OCI-LY7 (cell line): Measurements from ENCODE around the gene COL4A2. TPM values are rescaled to one million over a fixed set of nuclear protein-coding genes. Genes with fewer than 3 reads are reported as not detected.
"Not testable (repeated sequence)": the region's sequence is repeated elsewhere in the genome, so short reads cannot be mapped to it uniquely, and the experiment has no call there.

ENCODE experiments used
- BruUV-seq: library from RNA; stranded (reverse); fragments of 400-500 nt; replicated peaks from 2 replicates; lab custom pipeline; 2021; lab: Mats Ljungman, UMichigan
- CTCF ChIA-PET: fragments of 300-600 bp; sonication (Branson Sonifier 250); formaldehyde crosslinking; loops from one replicate; lab custom pipeline; 2022; ENCODE audit warnings: antibody characterized with exemption; ENCODE audit not compliant: unreplicated experiment; lab: Charles Lee
- POLR2A ChIA-PET: fragments of 300-600 bp; sonication (Branson Sonifier 250); formaldehyde crosslinking; loops from one replicate; lab custom pipeline; 2022; ENCODE audit warnings: antibody characterized with exemption; lab: Charles Lee
- DNase-seq: peaks from one replicate; pipeline ENCODE4 v3.0.0-alpha.2; 2015; ENCODE audit warnings: low spot score
- H2AFZ ChIP-seq: fragments of 200-600 bp; sonication (generic), shearing (Covaris generic); 2 replicates; pipeline ENCODE4 v1.6.1; 2014; ENCODE audit warnings: mild to moderate bottlenecking, antibody characterized with exemption, low read length, moderate library complexity
- H3K27ac ChIP-seq: fragments of 200-600 bp; sonication (generic); 2 replicates; pipeline ENCODE4 v1.5.1; 2014; ENCODE audit warnings: mixed run types, low read depth, mild to moderate bottlenecking, moderate library complexity, low read length, inconsistent platforms; ENCODE audit not compliant: poor library complexity, severe bottlenecking
- H3K36me3 ChIP-seq: fragments of 200-600 bp; sonication (generic); 2 replicates; pipeline ENCODE4 v1.6.1; 2014; ENCODE audit warnings: mild to moderate bottlenecking, antibody characterized with exemption, low read length, moderate library complexity, mixed read lengths; ENCODE audit not compliant: insufficient read depth
- H3K4me1 ChIP-seq: fragments of 200-600 bp; sonication (generic); 2 replicates; pipeline ENCODE4 v1.5.1; 2014; ENCODE audit warnings: mild to moderate bottlenecking, low read length; ENCODE audit not compliant: insufficient read depth, poor library complexity, severe bottlenecking
- H3K4me2 ChIP-seq: fragments of 200-600 bp; sonication (generic); 2 replicates; pipeline ENCODE4 v1.6.1; 2014; ENCODE audit warnings: mild to moderate bottlenecking, low read length
- H3K4me3 ChIP-seq: fragments of 200-600 bp; sonication (generic); 2 replicates; pipeline ENCODE4 v1.5.1; 2014; ENCODE audit warnings: mild to moderate bottlenecking, low read depth, low read length; ENCODE audit not compliant: poor library complexity, severe bottlenecking
- H3K79me2 ChIP-seq: fragments of 200-600 bp; sonication (generic); 2 replicates; pipeline ENCODE4 v1.6.1; 2016; ENCODE audit warnings: low read depth, mild to moderate bottlenecking, low read length, moderate library complexity, mixed read lengths; ENCODE audit not compliant: insufficient read depth
- H3K9me2 ChIP-seq: fragments of 200-600 bp; sonication (generic); 2 replicates; pipeline ENCODE4 v1.6.1; 2016; ENCODE audit warnings: mild to moderate bottlenecking, low read length, mixed read lengths; ENCODE audit not compliant: insufficient read depth
- H3K9me3 ChIP-seq: fragments of 200-600 bp; sonication (generic); 2 replicates; pipeline ENCODE4 v1.6.1; 2014; ENCODE audit warnings: mild to moderate bottlenecking, mixed run types, low read length, mixed read lengths
- H4K20me1 ChIP-seq: fragments of 200-600 bp; sonication (generic); 2 replicates; pipeline ENCODE4 v1.6.1; 2014; ENCODE audit warnings: mild to moderate bottlenecking, antibody characterized with exemption, low read length, moderate library complexity, mixed read lengths; ENCODE audit not compliant: insufficient read depth
- EZH2phosphoT487 ChIP-seq: fragments of 200-600 bp; sonication (generic); IDR thresholded peaks from 2 replicates; pipeline ENCODE4 v1.6.1; 2018; ENCODE audit warnings: low read depth, borderline replicate concordance, mild to moderate bottlenecking, mixed run types, antibody characterized with exemption, low read length, moderate library complexity, mixed read lengths
- intact Hi-C: fragments of 100-400 bp; cut with micrococcal nuclease; formaldehyde crosslinking; loops from one replicate; pipeline ENCODE4 v1.10.0; 2022; ENCODE audit not compliant: unreplicated experiment
- total RNA-seq, 2 experiments: library from RNA; depleted of rRNA in 1 of 2; stranded (reverse); fragments of >200 nt in 1 of 2; shearing (Covaris generic) in 1 of 2; gene quantifications; 2 replicates each; pipeline ENCODE4 v1.2.3, GENCODE V29; 2014 to 2022
- TF ChIP-seq, protein P1 (sequence below): fragments of 200-600 bp; sonication (generic); conservative IDR thresholded peaks from 2 replicates; pipeline ENCODE4 v1.5.1; 2014; ENCODE audit warnings: mild to moderate bottlenecking, antibody characterized with exemption, low read length, moderate library complexity, mixed read lengths

Gene COL4A2
- total RNA-seq, 2 experiments from 2014 or later: 0.34 TPM; not detected in 1

DNA sequence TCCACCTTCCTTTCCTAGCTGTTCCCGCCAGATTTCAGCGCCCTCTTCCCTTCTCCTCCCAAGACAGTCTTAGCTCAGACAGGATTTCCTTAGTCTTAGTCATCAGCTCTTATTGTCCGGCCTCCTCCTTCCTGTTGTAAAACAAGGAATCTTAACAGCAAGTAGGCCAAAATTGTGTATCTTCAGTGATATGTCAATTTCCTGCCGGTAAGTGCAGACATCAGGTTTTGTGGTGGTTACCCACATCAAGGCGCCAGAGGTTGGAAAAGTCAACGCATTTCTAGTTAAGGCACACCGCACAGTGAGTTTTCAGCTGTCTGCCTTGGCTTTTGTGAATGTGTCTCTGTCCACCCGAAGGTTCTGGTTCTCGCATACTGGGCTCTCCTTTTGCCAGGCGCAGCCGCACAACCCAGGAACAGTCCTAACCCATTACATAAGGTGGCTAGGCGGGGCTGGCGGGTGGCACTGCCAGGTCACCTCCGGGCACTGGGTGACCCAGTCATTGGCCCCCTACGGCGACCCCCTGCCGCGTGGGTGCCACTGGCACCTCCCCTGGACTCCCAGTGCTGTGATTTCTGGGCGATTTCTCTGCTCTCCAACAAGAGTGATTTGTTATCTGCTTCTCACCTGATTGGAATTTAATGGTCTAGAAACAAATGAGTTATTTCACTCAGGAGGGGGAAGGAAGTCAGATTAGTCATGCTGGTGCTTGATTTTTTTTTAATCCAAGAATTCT lies 12.9 kb downstream of the COL4A2 start:
- Histone ChIP-seq H3K27ac (no peak overlapping the region), H4K20me1 (no peaks in the 10 kb centered on the region), H2AFZ (no peak overlapping the region), H3K79me2 (no peaks in the 10 kb centered on the region), H3K4me2 (no peak overlapping the region), H3K4me3 (no peak overlapping the region), H3K9me3 (no peaks in the 10 kb centered on the region), H3K9me2 (no peaks in the 10 kb centered on the region), H3K4me1 (no peaks in the 10 kb centered on the region), H3K36me3 (no peaks in the 10 kb centered on the region)
- ChIA-PET POLR2A (no interaction called here), CTCF (no interaction called here)
- no TSS peak for BruUV-seq
- no peak for DNase-seq
- intact Hi-C loops: no loop called here
- TF ChIP-seq, protein P1, sequence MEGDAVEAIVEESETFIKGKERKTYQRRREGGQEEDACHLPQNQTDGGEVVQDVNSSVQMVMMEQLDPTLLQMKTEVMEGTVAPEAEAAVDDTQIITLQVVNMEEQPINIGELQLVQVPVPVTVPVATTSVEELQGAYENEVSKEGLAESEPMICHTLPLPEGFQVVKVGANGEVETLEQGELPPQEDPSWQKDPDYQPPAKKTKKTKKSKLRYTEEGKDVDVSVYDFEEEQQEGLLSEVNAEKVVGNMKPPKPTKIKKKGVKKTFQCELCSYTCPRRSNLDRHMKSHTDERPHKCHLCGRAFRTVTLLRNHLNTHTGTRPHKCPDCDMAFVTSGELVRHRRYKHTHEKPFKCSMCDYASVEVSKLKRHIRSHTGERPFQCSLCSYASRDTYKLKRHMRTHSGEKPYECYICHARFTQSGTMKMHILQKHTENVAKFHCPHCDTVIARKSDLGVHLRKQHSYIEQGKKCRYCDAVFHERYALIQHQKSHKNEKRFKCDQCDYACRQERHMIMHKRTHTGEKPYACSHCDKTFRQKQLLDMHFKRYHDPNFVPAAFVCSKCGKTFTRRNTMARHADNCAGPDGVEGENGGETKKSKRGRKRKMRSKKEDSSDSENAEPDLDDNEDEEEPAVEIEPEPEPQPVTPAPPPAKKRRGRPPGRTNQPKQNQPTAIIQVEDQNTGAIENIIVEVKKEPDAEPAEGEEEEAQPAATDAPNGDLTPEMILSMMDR: no peak
- no peak for TF ChIP-seq EZH2phosphoT487

DNA sequence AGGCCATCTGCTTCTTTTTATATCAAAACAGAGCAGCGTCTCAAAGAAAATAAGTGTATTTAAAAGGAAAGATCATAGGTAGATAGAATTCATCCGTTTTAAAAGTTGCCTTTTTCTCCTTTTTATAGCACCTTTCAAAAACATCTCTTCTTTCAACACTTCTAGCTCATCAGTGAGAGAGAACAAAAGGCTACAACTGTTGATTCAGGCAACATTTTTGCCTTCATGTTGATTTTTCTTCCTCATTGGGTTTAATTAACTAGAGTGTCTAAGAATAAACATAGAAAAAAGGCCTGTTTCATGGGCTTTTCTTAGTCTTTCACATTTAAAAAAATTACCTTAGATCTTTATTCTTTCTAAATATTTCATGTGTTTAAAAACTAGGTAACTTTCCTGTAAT lies 13.6 kb downstream of the COL4A2 start:
- Histone ChIP-seq H3K79me2 (no peaks in the 10 kb centered on the region), H3K4me3 (no peak overlapping the region), H4K20me1 (no peaks in the 10 kb centered on the region), H3K4me1 (no peaks in the 10 kb centered on the region), H3K9me2 (no peaks in the 10 kb centered on the region), H3K36me3 (no peaks in the 10 kb centered on the region), H3K9me3 (no peaks in the 10 kb centered on the region), H3K4me2 (no peak overlapping the region), H3K27ac (no peak overlapping the region), H2AFZ (no peak overlapping the region)
- no peak for TF ChIP-seq EZH2phosphoT487
- TF ChIP-seq, protein P1: no peak
- ChIA-PET POLR2A (no interaction called here), CTCF (no interaction called here)
- intact Hi-C loops: no loop called here
- BruUV-seq: no TSS peak
- no peak for DNase-seq

DNA sequence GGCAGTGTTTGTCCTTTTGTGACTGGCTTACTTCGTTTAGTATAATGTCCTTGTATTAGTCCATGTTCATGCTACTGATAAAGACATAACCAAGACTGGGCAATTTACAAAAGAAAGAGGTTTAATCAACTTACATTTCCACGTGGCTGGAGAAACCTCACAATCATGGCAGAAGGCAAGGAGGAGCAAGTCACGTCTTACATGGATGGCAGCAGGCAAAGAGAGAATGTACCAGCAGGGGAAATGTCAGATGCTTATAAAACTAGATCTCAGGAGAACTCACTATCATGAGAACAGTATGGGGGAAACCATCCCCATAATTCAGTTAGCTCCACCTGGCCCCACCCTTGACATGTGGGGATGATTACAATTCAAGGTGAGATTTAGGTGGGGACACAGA lies 14.5 kb downstream of the COL4A2 start:
- BruUV-seq, POLR2A ChIA-PET, H3K4me2 ChIP-seq: not testable (repeated sequence)

More for the DNA sequence above, 14.5 kb downstream of the COL4A2 start:
- H3K36me3 ChIP-seq, H3K9me3 ChIP-seq, CTCF ChIA-PET, H4K20me1 ChIP-seq, H3K4me3 ChIP-seq, H3K27ac ChIP-seq, H3K79me2 ChIP-seq, intact Hi-C loops, DNase-seq, H3K9me2 ChIP-seq, H2AFZ ChIP-seq, H3K4me1 ChIP-seq: not testable (repeated sequence)
